Measurements from ENCODE around the gene NFAM1.

The NFAM1 gene

GRCh38 chr22:42387631-42388030 is 44.6 kb downstream of the NFAM1 start:
- no peak for TF ChIP-seq CTCF (IDR thresholded peaks at IDR 0.05; ENCODE audit: extremely low read depth, missing control alignments)

GRCh38 chr22:42385696-42386095 is 46.5 kb downstream of the NFAM1 start:
- TF ChIP-seq CTCF (IDR thresholded peaks at IDR 0.05; ENCODE audit: extremely low read depth, missing control alignments) = no peak
- DNase-seq (ENCODE audit: low spot score) = no peak

More at GRCh38 chr22:42387631-42388030, 44.6 kb downstream of the NFAM1 start:
- no peak for DNase-seq (ENCODE audit: low spot score)

- TF ChIP-seq CTCF (IDR thresholded peaks at IDR 0.05; ENCODE audit: extremely low read depth, missing control alignments) = no peak
- DNase-seq (ENCODE audit: low spot score) = no peak
These were observed 47.7 kb downstream of the NFAM1 start for GRCh38 chr22:42384506-42384905.

GRCh38 chr22:42383851-42384417 is 48.3 kb downstream of the NFAM1 start:
- DNase-seq (ENCODE audit: low spot score) = no peak
- TF ChIP-seq CTCF (IDR thresholded peaks at IDR 0.05; ENCODE audit: extremely low read depth, missing control alignments) = no peak

- DNase-seq (ENCODE audit: low spot score) = no peak
- no peak for TF ChIP-seq CTCF (IDR thresholded peaks at IDR 0.05; ENCODE audit: extremely low read depth, missing control alignments)
These were observed 48.9 kb downstream of the NFAM1 start for GRCh38 chr22:42383287-42383686.

GRCh38 chr22:42380769-42381551 is 51.2 kb downstream of the NFAM1 start:
- TF ChIP-seq CTCF (IDR thresholded peaks at IDR 0.05; ENCODE audit: extremely low read depth, missing control alignments) = no peak
- no peak for DNase-seq (ENCODE audit: low spot score)

- TF ChIP-seq CTCF (IDR thresholded peaks at IDR 0.05; ENCODE audit: extremely low read depth, missing control alignments) = no peak
- no peak for DNase-seq (ENCODE audit: low spot score)
These were observed 52.2 kb downstream of the NFAM1 start for GRCh38 chr22:42379966-42380537.

All from GM20000 (cell line).